Measurements from ENCODE around the gene BHLHA15.

The BHLHA15 gene

GRCh38 chr7:98209166-98209920 lies 1.9 kb upstream of the BHLHA15 start:
- H3K9me3 ChIP-seq = no peaks in the 10 kb centered on the region
- TF ChIP-seq CTCF (IDR thresholded peaks at IDR 0.05) = no peak
- no peak overlapping the region for H3K4me3 ChIP-seq (ENCODE audit: low read depth in 1 of 2, low read length in 1 of 2)
- peaks cover 57% of the 10 kb centered on the region for H3K36me3 ChIP-seq
- H3K27ac ChIP-seq = no peak overlapping the region
- peaks cover 43% of the 10 kb centered on the region for H3K27me3 ChIP-seq
- no peaks in the 10 kb centered on the region for H3K4me1 ChIP-seq (ENCODE audit: control insufficient read depth in 1 of 2, insufficient read depth in 1 of 2, low read depth in 1 of 2, low read length in 1 of 2)

DNA sequence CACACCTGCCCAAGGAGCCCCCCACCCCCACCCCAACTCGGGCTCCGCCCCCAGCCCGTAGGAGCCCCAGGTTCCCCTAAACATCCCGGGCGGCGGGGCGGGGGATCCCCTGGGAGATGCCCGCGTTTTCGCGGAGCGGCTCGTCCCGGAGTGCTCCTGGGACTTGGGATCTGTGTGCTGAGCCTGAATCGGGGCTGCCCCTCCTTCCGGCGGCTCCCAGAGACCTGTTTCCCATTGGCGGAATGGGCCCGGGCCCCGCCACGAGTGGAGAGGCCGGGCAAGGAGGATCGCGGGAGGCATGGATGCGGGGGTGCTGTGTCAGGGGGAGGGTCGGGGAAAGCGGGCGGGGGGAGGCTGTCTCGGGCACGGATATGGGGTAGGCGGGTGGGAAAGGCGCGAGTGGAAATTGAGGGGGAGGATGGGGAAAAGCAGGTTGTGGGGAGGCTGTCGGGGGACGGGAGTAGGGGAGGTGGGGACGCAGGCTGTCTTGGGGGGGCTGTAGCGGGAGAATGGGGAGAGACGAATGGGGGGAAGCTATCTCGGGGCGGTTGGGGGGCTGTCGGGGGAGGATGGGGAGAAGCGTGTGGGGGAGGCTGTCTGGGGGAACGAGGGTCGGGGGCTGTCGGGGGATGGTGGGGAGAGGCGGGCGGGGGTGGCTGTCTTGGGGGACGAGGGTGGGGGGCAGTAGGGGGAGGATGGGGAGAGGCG lies 572 bp upstream of the BHLHA15 start:
- H3K9me3 ChIP-seq = no peaks in the 10 kb centered on the region
- no peak for TF ChIP-seq CTCF (IDR thresholded peaks at IDR 0.05)
- peaks cover 43% of the 10 kb centered on the region for H3K27me3 ChIP-seq
- no peak overlapping the region for H3K27ac ChIP-seq
- H3K36me3 ChIP-seq = peaks cover 48% of the 10 kb centered on the region
- no peaks in the 10 kb centered on the region for H3K4me1 ChIP-seq (ENCODE audit: control insufficient read depth in 1 of 2, insufficient read depth in 1 of 2, low read depth in 1 of 2, low read length in 1 of 2)
- no peak overlapping the region for H3K4me3 ChIP-seq (ENCODE audit: low read depth in 1 of 2, low read length in 1 of 2)

GRCh38 chr7:98211676-98212531 lies 665 bp downstream of the BHLHA15 start:
- Histone ChIP-seq H3K4me1 (ENCODE audit: control insufficient read depth in 1 of 2, insufficient read depth in 1 of 2, low read depth in 1 of 2, low read length in 1 of 2) (no peaks in the 10 kb centered on the region), H3K27me3 (peaks cover 43% of the 10 kb centered on the region), H3K9me3 (no peaks in the 10 kb centered on the region), H3K27ac (no peak overlapping the region), H3K4me3 (ENCODE audit: low read depth in 1 of 2, low read length in 1 of 2) (no peak overlapping the region), H3K36me3 (peaks cover 45% of the 10 kb centered on the region)
- no peak for TF ChIP-seq CTCF (IDR thresholded peaks at IDR 0.05)

GRCh38 chr7:98212532-98213041 lies 1.3 kb downstream of the BHLHA15 start:
- Histone ChIP-seq H3K27ac (no peak overlapping the region), H3K27me3 (peaks cover 43% of the 10 kb centered on the region), H3K4me1 (ENCODE audit: control insufficient read depth in 1 of 2, insufficient read depth in 1 of 2, low read depth in 1 of 2, low read length in 1 of 2) (no peaks in the 10 kb centered on the region), H3K36me3 (peaks cover 45% of the 10 kb centered on the region), H3K4me3 (ENCODE audit: low read depth in 1 of 2, low read length in 1 of 2) (no peak overlapping the region), H3K9me3 (no peaks in the 10 kb centered on the region)
- TF ChIP-seq CTCF (IDR thresholded peaks at IDR 0.05) = no peak

DNA sequence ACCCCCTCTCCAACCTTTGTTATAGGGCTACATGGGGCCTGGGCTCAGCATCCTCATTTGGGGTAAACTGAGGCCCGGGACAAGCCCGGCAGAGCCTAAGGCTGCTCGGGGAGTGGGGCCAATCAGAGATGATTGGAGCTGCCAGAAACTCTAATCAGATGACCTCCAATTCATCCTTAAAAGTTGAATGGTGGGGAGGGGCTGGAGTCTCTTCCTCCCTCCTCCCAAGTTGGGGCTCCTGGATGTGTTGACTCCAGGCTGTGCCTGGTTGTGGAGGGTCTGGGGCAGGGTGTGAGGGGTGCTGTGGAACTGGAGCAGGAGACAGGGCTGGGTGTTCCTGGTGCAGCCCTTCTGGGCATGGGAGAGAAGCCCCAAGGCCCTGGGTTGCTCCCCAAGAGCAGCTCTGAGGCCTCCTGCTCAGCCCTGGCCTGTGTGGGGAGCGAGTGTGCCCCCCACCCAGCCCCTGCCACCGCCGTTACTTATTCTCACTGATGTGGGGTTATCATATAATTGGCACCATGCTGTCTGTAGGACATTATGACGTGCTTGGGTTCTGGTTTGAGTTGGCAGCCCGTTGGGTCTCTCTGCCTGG lies 2.2 kb downstream of the BHLHA15 start:
- TF ChIP-seq CTCF (IDR thresholded peaks at IDR 0.05) = no peak
- Histone ChIP-seq H3K9me3 (no peaks in the 10 kb centered on the region), H3K36me3 (peaks cover 41% of the 10 kb centered on the region), H3K4me3 (ENCODE audit: low read depth in 1 of 2, low read length in 1 of 2) (no peak overlapping the region), H3K27me3 (peaks cover 43% of the 10 kb centered on the region), H3K4me1 (ENCODE audit: control insufficient read depth in 1 of 2, insufficient read depth in 1 of 2, low read depth in 1 of 2, low read length in 1 of 2) (no peaks in the 10 kb centered on the region), H3K27ac (no peak overlapping the region)

Measured in neutrophil (primary cell).